AG08395 (cell line): ENCODE data around the gene MORN1.

Experiments
- DNase-seq: peaks from one replicate; pipeline ENCODE4 v3.0.0; 2012; ENCODE audit warnings: mixed read lengths, low spot score

MORN1 gene

DNA sequence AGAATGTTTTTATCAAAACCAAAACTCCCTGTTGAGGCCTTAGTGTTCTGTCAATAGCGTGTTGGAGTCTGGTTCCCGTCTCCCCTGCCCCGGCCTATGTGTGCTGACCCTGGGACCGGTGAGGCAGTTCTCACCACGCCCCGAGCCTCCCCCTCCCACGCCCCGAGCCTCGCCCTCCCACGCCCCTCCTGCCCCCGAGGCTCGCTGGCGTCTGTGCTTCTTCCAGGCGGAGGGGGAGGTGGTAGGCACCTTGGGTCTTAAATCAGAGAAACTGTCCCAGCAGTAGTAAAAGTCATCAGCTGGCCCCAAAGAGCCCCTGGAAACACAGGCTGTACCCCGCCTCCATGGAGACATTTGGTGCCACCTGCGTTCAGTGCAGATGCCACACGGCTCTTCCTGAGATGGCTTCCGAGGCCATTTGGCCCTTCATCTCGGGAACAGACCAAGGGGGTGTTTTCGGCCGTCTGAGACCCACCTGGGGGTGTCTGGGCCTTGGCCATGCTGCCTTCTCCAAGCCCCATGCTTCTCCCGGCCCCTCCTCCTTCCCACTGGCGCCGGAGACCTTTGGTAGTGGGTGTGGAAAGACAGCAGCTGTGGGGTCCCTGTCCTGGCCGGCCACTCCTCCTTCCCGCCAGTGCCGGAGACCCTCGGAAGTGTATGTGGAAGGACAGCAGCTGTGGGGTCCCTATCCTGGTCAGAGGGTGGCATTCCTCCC, 118.5 kb downstream of the MORN1 start:
- no peak for DNase-seq

DNA sequence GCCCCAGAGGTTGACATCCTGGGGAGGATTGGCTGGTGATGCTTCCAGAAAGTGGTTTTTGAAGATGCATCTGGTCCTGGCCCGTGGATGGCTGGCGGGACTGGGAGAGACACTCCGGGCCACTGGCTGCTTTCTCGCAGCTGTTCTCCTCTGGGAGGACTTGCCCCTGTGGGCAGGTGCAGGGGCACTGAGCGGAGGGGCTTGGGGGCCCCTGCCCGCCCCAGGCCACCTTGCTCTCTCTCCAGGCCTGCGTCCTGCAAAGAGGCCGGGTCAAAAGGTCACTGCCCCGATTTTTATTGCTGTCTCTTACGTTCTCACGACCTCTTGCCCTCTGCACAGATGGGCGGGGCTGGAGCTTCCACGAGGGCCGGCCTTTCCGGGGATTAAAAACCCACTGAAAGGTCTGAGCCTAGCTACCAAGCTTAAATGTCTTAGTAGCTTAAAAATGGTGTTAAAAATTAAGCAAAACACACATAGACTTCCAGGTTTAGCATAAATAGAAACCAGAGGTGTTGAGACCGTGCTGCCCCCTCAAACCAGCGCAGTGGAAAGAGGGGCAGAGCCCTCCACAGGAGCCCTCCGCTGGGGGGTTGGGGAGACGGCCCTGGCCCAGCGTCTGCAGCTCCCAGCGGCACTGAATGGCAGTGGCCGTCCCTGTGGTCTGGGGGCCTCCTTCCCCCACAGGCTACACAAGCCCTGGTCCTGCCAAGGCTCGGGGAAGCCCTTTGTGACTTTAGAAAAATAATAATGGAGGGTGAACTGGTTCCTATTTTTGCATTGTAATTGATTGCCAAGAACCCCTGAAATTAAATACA, 119.3 kb downstream of the MORN1 start:
- DNase-seq: no peak
